M059J (cell line): ENCODE data around the gene HES4. TPM values are rescaled to one million over a fixed set of nuclear protein-coding genes. Genes with fewer than 3 reads are reported as not detected.

Source experiments
- DNase-seq: peaks from one replicate; pipeline ENCODE4 v3.0.0-alpha.2; 2012; ENCODE audit warnings: low read depth
- total RNA-seq: library from RNA; depleted of rRNA; stranded (reverse); fragments of >200 nt; shearing (Covaris generic); gene quantifications from 2 replicates; pipeline ENCODE4 v1.2.3, GENCODE V29; 2014; rRNA removed

HES4 gene, protein sequence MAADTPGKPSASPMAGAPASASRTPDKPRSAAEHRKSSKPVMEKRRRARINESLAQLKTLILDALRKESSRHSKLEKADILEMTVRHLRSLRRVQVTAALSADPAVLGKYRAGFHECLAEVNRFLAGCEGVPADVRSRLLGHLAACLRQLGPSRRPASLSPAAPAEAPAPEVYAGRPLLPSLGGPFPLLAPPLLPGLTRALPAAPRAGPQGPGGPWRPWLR
- 44.1 and 51.8 TPM in 2 replicates for total RNA-seq

DNA sequence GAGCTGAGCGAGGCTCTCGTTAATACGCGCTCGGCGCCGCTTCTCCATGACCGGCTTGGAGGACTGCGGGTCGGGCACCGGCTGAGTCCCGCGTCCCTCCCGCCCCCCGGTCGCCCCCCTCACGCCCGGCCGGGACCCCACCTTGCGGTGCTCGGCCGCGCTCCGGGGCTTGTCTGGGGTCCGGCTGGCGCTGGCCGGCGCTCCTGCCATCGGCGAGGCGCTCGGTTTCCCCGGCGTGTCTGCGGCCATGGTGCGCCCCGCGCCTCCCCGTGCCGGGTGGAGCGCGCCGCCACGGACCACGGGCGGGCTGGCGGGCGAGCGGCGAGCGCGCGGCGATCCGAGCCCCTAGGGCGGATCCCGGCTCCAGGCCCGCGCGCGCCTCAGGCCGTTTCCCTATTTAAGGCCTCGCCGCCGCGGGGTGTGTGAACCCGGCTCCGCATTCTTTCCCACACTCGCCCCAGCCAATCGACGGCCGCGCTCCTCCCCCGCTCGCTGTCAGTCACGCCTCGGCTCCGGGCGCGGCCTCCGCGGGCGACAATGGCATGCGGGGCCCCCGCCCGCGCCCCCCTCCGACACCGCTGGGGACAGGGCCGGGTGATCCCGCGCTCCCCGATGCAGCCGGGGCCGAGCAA, at the start of gene HES4:
TSS of gene HES4 (minus strand) at position 373 of the 632 bp plus-strand sequence. CDS start at position 249, 124 bp downstream.
- DNase-seq, result peak; percentile 90

DNA sequence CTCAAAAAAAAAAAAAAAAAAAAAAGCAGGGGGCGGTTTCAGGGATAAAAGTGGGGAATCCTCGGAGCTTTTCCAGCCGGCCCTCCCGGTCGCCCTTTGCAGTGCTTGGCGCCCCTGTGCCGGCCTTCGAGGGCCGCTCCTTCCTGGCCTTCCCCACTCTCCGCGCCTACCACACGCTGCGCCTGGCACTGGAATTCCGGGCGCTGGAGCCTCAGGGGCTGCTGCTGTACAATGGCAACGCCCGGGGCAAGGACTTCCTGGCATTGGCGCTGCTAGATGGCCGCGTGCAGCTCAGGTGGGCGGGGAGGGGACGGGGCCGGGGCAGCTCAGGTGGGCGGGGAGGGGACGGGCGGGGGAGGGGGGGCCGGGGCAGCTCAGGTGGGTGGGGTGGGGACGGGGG, 48.9 kb upstream of the HES4 start:
- DNase-seq, result no peak

DNA sequence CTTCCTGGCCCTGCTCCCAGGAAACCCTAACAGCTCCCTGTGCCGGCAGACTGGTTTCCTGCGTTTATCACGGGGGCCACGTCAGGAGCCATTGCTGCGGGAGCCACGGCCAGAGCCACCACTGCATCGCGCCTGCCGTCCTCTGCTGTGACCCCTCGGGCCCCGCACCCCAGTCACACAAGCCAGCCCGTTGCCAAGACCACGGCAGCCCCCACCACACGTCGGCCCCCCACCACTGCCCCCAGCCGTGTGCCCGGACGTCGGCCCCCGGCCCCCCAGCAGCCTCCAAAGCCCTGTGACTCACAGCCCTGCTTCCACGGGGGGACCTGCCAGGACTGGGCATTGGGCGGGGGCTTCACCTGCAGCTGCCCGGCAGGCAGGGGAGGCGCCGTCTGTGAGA, 48.1 kb upstream of the HES4 start:
- no peak for DNase-seq

DNA sequence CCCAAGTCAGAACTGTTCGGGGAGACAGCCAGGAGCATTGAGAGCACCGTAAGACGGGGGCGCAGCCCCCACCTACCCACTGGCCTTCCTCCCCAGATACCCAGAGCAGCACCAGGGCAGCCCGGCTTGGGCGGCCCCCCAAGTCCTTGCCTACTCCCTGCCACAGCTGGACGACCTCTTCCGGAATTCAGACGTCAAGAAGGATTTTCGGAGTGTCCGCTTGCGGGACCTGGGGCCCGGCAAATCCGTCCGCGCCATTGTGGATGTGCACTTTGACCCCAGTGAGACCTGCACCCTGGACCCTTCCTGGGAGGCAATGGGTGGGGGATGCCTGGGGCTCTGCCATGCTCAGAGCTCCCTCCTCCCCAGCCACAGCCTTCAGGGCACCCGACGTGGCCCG, 47.5 kb upstream of the HES4 start:
- DNase-seq, result no peak

DNA sequence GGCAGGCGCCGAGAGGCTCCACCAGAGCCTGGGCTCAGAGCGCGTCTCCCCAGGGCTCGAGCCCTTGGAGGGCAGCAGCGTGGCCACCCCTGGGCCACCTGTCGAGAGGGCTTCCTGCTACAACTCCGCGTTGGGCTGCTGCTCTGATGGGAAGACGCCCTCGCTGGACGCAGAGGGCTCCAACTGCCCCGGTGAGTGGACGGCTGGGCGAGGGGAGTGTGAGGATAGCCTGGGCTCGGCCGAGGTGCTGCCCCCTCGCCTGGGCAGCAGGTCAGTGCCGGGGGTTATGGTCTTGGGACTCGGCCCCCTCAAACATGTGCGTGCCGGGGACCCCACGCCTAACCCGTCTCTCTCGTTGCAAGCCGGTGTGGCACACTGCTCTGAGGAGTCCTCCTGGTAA, 46.9 kb upstream of the HES4 start:
- DNase-seq, result no peak

DNA sequence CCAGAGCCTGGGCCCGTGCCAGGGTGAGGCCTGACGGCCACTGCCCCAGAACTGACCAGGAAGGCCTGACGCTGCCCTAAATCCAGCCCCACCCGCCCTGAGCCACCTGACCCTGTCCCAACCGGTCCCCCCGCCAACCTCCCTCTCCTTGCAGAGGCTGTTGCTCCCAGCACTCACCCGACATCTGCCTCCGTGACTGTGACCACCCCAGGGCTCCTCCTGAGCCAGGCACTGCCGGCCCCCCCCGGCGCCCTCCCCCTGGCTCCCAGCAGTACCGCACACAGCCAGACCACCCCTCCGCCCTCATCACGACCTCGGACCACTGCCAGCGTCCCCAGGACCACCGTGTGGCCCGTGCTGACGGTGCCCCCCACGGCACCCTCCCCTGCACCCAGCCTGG, 46.3 kb upstream of the HES4 start:
- DNase-seq, result no peak

DNA sequence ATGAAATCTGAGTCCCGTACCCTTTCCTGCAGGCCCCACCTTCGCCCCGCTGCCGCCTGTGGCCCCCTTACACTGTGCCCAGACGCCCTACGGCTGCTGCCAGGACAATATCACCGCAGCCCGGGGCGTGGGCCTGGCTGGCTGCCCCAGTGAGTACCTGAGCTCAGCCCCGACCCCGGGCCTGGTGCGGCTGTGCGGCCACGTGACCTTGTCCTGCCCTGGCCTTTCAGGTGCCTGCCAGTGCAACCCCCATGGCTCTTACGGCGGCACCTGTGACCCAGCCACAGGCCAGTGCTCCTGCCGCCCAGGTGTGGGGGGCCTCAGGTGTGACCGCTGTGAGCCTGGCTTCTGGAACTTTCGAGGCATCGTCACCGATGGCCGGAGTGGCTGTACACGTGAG, 45.2 kb upstream of the HES4 start:
- no peak for DNase-seq

DNA sequence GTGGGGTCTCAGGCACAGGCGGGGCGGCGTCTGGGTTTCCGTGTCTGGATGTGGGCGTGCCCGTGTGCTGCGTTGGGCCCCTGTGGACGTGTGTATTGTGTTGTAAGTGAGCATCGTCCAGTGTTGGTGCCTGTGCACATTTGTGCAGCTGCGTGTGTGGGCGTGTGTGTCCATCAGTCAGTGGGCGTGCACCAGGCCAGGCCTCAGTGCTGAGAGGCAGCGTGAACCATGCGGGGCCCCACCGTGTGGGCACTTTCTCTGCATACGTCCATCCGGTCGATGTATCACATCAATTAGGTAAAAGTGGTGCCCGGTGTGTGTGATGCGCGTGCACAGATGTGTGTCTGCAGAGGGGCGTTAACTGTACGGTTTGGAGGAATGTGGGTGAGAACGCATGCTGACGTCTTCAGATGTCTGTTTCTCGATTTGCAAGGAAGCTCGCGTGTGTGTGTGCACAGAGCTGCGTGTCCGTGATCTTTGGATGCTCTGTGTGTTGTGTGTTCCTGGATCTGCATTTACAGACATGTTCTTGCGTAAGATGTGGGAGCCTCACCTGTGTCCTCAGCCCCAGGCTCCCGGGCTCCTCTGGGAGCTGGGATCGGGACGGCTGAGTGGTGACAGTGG, 44.7 kb upstream of the HES4 start:
- DNase-seq, result no peak

DNA sequence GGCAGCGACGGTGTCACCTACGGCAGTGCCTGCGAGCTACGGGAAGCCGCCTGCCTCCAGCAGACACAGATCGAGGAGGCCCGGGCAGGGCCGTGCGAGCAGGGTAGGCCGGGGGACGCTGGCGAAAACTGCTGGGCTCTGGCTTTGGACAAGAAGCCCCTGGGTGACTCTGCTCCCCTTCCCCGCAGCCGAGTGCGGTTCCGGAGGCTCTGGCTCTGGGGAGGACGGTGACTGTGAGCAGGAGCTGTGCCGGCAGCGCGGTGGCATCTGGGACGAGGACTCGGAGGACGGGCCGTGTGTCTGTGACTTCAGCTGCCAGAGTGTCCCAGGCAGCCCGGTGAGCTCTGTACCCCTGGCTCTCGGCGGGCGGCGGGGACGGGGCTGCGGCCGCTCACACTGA, 44.0 kb upstream of the HES4 start:
- no peak for DNase-seq

DNA sequence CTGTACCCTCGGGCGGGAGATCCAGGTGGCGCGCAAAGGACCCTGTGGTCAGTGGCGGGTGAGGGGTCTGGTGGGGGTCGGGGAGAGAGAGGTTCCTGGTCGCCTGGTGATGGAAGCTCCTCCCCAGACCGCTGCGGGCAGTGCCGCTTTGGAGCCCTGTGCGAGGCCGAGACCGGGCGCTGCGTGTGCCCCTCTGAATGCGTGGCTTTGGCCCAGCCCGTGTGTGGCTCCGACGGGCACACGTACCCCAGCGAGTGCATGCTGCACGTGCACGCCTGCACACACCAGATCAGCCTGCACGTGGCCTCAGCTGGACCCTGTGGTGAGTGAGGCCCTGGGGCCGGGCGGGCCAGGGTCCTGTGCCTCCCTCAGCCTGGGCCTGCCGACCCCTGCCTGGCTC, 43.5 kb upstream of the HES4 start:
- no peak for DNase-seq

DNA sequence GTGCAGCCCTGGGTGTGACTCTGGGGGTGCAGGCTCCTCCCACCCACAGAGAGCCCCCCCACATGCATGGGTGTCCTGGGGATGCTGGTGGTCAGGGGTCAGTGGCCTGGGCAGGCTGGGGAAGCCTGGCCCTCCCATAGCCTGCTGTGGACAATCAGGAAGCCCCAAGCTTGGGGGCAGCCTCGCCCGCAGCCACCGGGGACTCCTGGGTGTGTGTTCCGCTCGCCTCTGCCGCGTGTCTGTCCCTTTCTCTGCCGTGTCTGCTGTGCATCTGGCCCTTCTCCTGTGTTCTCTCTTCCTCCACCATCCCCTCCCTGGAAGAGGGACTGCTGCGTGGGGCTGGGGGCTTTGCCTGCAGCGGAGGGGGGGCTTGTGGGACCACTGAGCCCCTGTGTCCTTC, 42.9 kb upstream of the HES4 start:
- DNase-seq, result no peak

DNA sequence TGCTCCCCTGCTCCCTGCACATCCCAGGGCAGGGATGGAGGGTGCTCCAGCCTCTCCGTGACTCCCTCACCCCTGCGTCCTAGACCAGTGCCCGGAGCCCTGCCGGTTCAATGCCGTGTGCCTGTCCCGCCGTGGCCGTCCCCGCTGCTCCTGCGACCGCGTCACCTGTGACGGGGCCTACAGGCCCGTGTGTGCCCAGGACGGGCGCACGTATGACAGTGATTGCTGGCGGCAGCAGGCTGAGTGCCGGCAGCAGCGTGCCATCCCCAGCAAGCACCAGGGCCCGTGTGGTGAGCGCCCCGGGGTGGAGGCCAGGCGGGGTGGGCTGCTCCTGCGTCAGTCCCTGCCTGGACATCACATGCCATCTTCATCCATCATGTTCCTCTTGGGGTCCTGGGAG, 42.0 kb upstream of the HES4 start:
- DNase-seq, result no peak

DNA sequence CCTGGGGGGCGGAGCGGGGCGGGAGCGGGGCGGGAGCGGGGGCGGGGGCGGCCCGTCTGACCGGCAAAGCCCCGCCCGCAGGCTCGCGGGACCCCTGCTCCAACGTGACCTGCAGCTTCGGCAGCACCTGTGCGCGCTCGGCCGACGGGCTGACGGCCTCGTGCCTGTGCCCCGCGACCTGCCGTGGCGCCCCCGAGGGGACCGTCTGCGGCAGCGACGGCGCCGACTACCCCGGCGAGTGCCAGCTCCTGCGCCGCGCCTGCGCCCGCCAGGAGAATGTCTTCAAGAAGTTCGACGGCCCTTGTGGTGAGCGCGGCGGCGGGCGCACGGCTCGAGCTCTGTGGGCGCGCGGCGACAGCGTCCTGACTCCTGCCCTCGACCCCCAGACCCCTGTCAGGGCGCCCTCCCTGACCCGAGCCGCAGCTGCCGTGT, 41.2 kb upstream of the HES4 start:
- no peak for DNase-seq

DNA sequence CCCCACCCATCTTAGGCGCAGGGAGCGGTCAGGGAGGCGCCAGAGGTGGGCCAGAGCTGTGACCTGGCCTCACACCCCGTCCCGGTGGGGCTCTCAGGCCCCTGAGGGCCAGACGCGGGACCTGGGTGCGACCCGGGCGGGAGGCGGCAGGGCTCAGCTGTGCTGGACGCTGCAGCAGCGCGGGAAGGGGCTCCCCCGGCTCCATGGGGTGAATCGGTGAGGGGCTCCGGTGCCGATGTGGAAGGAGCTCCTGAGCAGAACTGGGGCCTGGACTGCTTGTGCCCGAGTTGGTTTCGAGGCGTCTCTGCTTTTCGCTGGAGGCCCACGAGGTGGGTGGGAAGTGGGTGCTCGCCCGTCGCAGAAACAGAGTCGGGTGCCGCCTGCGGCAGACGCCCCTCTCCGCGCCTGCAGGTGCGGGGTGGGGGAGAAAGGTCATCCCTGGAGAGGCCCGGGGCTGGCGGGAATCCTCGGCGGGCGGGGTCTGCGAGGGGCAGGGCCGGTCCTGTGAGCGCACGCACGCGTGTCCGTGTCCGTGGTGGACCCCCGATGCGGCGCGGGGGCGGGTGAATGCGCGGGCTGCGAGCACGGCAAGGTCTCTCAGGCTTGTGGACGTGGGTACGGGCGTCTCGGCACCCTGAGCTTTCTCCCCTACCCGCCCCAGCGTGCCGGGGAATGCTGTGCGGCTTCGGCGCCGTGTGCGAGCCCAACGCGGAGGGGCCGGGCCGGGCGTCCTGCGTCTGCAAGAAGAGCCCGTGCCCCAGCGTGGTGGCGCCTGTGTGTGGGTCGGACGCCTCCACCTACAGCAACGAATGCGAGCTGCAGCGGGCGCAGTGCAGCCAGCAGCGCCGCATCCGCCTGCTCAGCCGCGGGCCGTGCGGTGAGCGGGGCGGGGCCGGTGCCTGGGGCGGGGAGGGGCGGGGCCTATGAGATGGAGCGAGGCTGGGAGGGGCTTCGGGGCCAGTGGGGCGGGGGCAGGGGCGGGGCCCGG, 40.4 kb upstream of the HES4 start:
- DNase-seq, result no peak

DNA sequence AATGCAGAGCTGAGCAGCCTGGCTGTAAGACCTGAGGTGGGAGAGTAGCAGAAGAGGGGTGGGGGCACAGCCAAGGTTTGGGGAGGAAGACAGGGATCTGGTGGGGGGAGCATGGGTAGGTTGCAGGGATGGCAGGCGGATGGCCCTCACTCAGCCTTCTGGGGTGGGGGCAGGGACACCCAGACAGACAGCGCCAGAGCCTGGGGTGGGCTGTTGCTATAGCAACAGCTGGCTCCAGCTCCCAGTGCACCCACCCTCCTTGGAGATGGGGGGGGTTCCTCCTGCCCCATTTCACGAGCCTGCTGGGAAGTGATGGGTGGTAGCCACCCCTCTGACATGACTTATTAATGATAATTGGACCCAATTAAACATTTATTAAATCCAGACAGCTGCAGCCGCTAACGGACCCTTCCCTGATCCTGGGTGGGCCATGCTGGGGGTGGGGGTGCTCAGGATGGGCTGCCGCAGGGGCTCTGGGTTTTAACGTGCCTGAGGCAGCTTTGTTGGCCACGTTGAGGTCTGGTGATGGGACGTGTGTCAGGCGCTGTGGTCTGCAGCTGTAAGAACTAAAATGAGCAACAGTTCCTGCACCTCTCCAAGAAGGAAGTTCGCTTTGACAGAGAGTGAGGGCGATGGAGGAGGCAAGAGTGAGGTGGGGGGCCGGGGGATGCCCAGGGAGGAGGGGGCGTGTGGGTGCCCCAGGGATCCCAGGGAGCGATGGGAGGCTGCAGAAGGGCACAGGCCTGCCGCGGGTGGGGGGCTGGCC, 39.4 kb upstream of the HES4 start:
- no peak for DNase-seq

DNA sequence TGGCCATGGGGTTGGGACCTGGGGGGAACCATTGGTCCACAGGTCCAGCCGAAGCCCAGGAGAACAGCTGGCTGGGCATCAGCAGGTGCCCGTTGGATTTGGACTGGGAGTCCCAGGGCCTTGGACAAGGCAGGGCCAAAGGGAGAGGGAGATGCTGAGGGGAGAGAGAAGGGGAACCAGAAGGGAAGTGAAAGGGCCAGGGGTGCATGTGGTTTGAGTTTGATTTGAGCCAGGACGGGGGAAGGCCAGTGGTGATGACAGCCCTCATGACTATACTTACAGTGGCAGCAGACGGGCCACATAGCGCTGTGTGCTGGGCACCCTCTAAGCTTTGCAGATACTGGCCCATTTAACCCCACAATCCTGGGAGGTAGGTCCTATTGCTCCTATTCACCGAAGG, 38.8 kb upstream of the HES4 start:
- no peak for DNase-seq

DNA sequence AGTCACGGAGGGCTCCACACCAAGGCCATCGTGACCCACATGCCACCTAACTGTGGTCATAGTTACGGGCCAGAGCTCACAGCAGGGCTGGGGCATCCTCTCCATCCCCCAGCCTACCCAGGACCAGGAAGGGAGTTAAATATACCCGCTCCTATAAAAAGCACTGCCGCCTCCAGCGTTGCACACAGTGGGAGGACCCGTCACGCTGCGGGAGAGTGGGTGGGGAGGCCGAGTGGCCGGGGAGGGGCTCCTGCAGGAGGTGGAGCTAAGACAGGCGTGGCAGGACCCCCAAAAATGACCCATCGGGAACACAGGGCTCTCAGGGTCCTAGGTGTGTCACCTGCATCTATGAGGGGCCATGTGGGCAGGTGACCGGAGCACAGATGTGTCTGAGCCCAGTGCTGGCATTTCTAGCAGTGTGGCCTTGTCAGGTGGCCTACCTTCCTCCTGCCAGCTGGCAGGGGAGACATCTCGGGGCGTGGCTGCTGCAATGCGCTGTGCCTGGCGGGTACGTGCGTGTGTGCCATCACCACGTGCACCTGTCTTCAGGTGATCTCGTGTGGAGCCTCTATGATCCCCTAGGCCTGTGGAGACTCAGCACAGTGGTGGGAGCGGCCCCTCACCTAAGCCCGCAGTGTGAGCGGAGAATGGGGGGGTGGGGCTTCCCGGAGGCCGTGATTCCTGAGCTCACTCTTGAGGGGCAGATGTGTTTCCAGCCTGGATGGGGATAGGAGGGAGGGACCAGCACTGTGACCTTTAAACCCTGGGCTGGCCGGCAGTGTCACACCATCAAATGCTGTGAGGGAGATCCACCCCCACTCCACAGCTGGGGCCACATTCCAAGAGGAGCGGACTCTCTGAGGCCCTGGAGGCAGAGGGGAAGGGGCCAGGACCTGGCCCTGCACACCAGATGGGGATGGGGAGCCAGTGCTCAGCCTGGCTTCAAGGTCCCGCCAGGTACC, 37.8 kb upstream of the HES4 start:
- DNase-seq, result no peak

DNA sequence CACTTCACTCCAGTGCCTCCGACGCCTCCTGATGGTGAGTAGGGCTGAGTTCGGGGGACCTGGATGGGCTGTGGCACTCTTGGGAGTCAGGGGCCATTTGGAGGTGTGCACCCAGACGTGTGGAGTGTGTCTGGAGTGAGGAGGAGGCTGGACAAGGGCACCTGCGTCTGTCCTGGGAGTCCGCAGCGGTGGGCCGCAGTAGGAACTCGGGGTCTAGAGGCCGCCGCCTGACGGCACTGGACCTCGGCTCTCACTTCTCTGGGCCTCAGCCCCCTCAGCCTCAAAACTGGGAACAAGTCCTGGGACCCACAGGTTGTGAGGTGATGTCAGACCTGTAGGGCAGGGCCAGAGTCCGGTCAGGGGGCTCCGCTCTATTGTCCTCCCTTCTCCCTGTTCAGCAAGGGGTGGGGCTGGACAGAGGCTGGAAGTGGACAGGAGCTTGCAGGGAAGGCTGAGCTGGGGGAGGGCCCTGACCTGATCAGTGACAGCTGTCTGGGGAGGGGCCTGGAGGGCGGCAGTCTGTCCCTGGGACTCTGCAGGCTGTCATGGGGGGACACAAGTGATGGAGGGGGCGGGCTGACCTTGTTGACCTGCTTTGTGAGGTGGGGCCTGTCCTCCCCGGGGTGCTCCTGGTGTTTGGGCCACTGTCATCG, 35.5 kb upstream of the HES4 start:
- no peak for DNase-seq

DNA sequence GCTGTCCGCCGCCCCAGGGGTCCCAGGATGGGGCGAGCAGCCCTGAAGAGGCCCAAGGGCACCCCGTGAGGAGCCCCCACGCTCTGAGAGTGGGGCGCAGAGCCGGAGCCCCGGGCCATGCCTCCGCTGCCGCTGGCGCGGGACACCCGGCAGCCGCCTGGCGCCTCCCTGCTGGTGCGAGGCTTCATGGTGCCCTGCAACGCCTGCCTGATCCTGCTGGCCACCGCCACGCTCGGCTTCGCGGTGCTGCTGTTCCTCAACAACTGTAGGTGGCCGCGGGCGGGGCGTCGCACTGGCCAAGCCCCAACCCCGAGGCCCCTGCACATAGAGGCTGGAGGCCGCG, 34.5 kb upstream of the HES4 start:
- no peak for DNase-seq
